Thyroid gland (tissue), 4 donors: ENCODE data around the gene ARHGAP10.

Source experiments
- CTCF ChIP-seq, 6 experiments: fragments of 200-600 bp in 3 of 6; fragments of 450-650 bp in 3 of 6; sonication (generic) in 3 of 6; IDR thresholded peaks; one replicate each; pipeline ENCODE4 v1.5.1; 2016 to 2019; ENCODE audit warnings: antibody characterized with exemption in 6 of 6, mild to moderate bottlenecking in 2 of 6, inconsistent platforms in 1 of 6, moderate library complexity in 1 of 6
- POLR2A ChIP-seq, 2 donors: fragments of 450-650 bp; IDR thresholded peaks; one replicate each; pipeline ENCODE4 v1.6.1; 2017; ENCODE audit warnings: antibody characterized with exemption in 2 of 2, mild to moderate bottlenecking in 2 of 2, moderate library complexity in 1 of 2

- TF ChIP-seq CTCF (IDR thresholded peaks at IDR 0.05) (no peak), POLR2A (IDR thresholded peaks at IDR 0.05) (no peak)
These were observed 262.2 kb downstream of the ARHGAP10 start for GRCh38 chr4:147994076-147994475.
